DND-41 (cell line): ENCODE results near the gene LIMS1.

Experiments
- ATAC-seq: fragments of 200-7000 bp; cut with Tn5 transposase; 3 replicates; pipeline ENCODE4 v1.9.1; 2021; ENCODE audit warnings: low read depth; ENCODE audit not compliant: insufficient read depth
- DNase-seq: peaks from one replicate; pipeline ENCODE4 v3.0.0-alpha.2; 2020
- H2AFZ ChIP-seq: 2 replicates; pipeline ENCODE4 v1.6.0; 2012; ENCODE audit warnings: low read depth, low read length
- H3K27ac ChIP-seq: 2 replicates; pipeline ENCODE4 v1.5.1; 2012; ENCODE audit warnings: low read length, inconsistent platforms
- H3K27me3 ChIP-seq: fragments of 200-600 bp; sonication (generic); 2 replicates; pipeline ENCODE4 v1.6.0; 2012; ENCODE audit warnings: low read length, mild to moderate bottlenecking, inconsistent platforms; ENCODE audit not compliant: insufficient read depth, poor library complexity
- H3K36me3 ChIP-seq: 2 replicates; pipeline ENCODE4 v1.5.1; 2012; ENCODE audit warnings: low read length, inconsistent platforms; ENCODE audit not compliant: insufficient read depth
- H3K4me1 ChIP-seq: 2 replicates; pipeline ENCODE4 v1.5.1; 2012; ENCODE audit warnings: mild to moderate bottlenecking, low read length; ENCODE audit not compliant: insufficient read depth
- H3K4me2 ChIP-seq: 2 replicates; pipeline ENCODE4 v1.6.0; 2012; ENCODE audit warnings: mild to moderate bottlenecking, moderate library complexity, low read length, inconsistent platforms; ENCODE audit not compliant: insufficient read depth
- H3K4me3 ChIP-seq, 2 experiments: fragments of 200-600 bp in 1 of 2; shearing (Covaris generic) in 1 of 2; 2 replicates each; pipeline ENCODE4 v1.5.1; 2012 to 2016; ENCODE audit warnings: inconsistent platforms in 2 of 2, low read length in 2 of 2, mild to moderate bottlenecking in 2 of 2, low read depth in 1 of 2, moderate library complexity in 1 of 2
- H3K79me2 ChIP-seq: 2 replicates; pipeline ENCODE4 v1.6.0; 2012; ENCODE audit warnings: low read length, inconsistent platforms; ENCODE audit not compliant: insufficient read depth
- H3K9ac ChIP-seq: 2 replicates; pipeline ENCODE4 v1.6.0; 2012; ENCODE audit warnings: low read depth, mild to moderate bottlenecking, inconsistent platforms, low read length, moderate library complexity
- H3K9me3 ChIP-seq: 2 replicates; pipeline ENCODE4 v1.5.1; 2012; ENCODE audit warnings: low read length, moderate library complexity, mild to moderate bottlenecking, inconsistent platforms; ENCODE audit not compliant: insufficient read depth, severe bottlenecking
- H4K20me1 ChIP-seq: 2 replicates; pipeline ENCODE4 v1.6.0; 2012; ENCODE audit warnings: low read length; ENCODE audit not compliant: insufficient read depth
- CTCF ChIP-seq: IDR thresholded peaks from 2 replicates; pipeline ENCODE4 v1.5.1; 2012; ENCODE audit warnings: borderline replicate concordance, low read length, moderate library complexity, mild to moderate bottlenecking; ENCODE audit not compliant: poor library complexity, severe bottlenecking; ENCODE audit errors: extremely low read depth
- EZH2 ChIP-seq: IDR thresholded peaks from 3 replicates; pipeline ENCODE4 v1.6.1; 2012; ENCODE audit warnings: borderline replicate concordance, low read depth, mild to moderate bottlenecking, moderate library complexity, low read length, inconsistent platforms; ENCODE audit not compliant: severe bottlenecking

The LIMS1 gene

GRCh38 chr2:108585436-108585835 lies 51.2 kb downstream of the LIMS1 start:
- no peak overlapping the region for H3K9ac ChIP-seq
- no peak for ATAC-seq
- H4K20me1 ChIP-seq, result peaks cover 41% of the 10 kb centered on the region; the same call in 1 of the 2 replicates
- peaks cover 10% of the 10 kb centered on the region; the same call in 1 of the 2 replicates for H3K79me2 ChIP-seq
- no peak for DNase-seq
- H3K4me3 ChIP-seq, result no peak overlapping the region
- no peaks in the 10 kb centered on the region for H3K36me3 ChIP-seq
- no peak overlapping the region for H3K4me2 ChIP-seq
- no peak for TF ChIP-seq CTCF
- no peaks in the 10 kb centered on the region for H3K27me3 ChIP-seq
- no peaks in the 10 kb centered on the region for H3K4me1 ChIP-seq
- H3K9me3 ChIP-seq, result no peaks in the 10 kb centered on the region
- no peak overlapping the region for H3K27ac ChIP-seq
- no peak overlapping the region for H2AFZ ChIP-seq

GRCh38 chr2:108586116-108586515 lies 51.8 kb downstream of the LIMS1 start:
- H3K4me1 ChIP-seq, result no peaks in the 10 kb centered on the region
- no peak for TF ChIP-seq CTCF
- no peak for TF ChIP-seq EZH2

GRCh38 chr2:108586631-108587030 lies 52.4 kb downstream of the LIMS1 start:
- H3K4me1 ChIP-seq, result no peaks in the 10 kb centered on the region
- H3K27ac ChIP-seq, result no peak overlapping the region

More at GRCh38 chr2:108586116-108586515, 51.8 kb downstream of the LIMS1 start:
- H3K9ac ChIP-seq, result no peak overlapping the region
- no peaks in the 10 kb centered on the region for H3K36me3 ChIP-seq
- ATAC-seq, result no peak
- DNase-seq, result no peak
- no peak overlapping the region for H3K4me3 ChIP-seq
- H3K27ac ChIP-seq, result no peak overlapping the region
- no peaks in the 10 kb centered on the region for H3K27me3 ChIP-seq
- peaks cover 13% of the 10 kb centered on the region; the same call in 1 of the 2 replicates for H3K79me2 ChIP-seq
- peaks cover 46% of the 10 kb centered on the region; the same call in 1 of the 2 replicates for H4K20me1 ChIP-seq
- H3K9me3 ChIP-seq, result no peaks in the 10 kb centered on the region
- no peak overlapping the region for H3K4me2 ChIP-seq
- no peak overlapping the region for H2AFZ ChIP-seq

More at GRCh38 chr2:108586631-108587030, 52.4 kb downstream of the LIMS1 start:
- Histone ChIP-seq H2AFZ (no peak overlapping the region), H3K36me3 (no peaks in the 10 kb centered on the region), H3K27me3 (no peaks in the 10 kb centered on the region), H3K9me3 (no peaks in the 10 kb centered on the region), H3K9ac (no peak overlapping the region), H4K20me1 (peaks cover 48% of the 10 kb centered on the region; the same call in 1 of the 2 replicates), H3K4me2 (no peak overlapping the region), H3K79me2 (peaks cover 13% of the 10 kb centered on the region; the same call in 1 of the 2 replicates), H3K4me3 (no peak overlapping the region)
- TF ChIP-seq CTCF (no peak), EZH2 (no peak)
- no peak for DNase-seq
- no peak for ATAC-seq
